Mammary epithelial cell (primary cell): ENCODE results near the gene VAV3.

ENCODE experiments used
- EZH2 ChIP-seq: IDR thresholded peaks from 2 replicates; pipeline ENCODE4 v1.6.1; 2012; ENCODE audit warnings: low read length, inconsistent platforms, borderline replicate concordance
- TF ChIP-seq, protein P1 (sequence below), 2 donors: IDR thresholded peaks in 1 of 2; conservative IDR thresholded peaks in 1 of 2; 2 replicates each; pipeline ENCODE4 v1.5.1; 2011 to 2012; ENCODE audit warnings: inconsistent platforms in 2 of 2, low read length in 2 of 2, mild to moderate bottlenecking in 2 of 2, control low read depth in 1 of 2, low read depth in 1 of 2; ENCODE audit not compliant: insufficient read depth in 1 of 2; ENCODE audit errors: extremely low read depth in 1 of 2

DNA sequence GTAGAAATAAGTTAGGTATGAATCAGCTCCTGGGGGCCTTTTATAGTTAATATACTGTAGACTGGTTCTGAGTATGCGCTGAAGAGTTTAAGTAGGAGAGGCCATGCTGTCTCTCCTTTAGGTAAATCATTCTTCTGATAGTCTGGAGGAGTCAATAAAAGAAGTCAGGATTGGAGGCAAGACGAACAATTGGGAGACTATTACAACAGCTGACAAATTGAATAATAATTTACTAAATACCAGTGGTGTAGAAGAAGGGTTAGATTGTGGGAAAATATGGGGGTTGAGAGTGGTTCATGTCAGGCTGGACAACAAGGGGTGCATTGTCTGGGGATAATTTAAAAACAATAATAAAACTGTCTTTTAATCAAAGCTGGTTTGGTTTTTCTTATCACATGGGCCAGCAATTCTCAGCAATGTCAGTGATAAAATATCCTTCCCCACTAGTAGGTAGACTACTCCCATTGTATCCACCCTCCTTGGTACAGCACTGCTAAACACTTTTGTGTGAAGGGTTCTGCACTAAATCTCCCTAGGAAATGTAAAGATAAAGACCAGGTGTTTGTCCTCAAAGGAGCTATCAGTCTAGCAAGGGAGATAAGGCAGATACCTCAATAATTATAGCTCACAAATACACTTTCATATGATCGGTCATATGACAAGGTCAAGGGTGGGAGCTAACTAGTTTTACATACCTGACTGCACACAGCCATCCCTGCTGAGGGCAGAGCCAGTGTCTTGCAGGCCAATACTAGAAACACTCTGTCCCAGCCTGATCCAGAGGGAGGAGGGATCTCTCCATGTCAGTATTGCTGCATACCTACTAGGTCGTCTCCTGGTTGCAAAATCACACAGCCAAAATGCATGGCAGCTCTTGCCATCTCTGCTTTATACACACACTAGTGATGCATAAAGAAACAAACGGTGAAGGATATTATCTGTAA lies 299.7 kb downstream of the VAV3 start:
- TF ChIP-seq EZH2, result no peak
- TF ChIP-seq, protein P1, sequence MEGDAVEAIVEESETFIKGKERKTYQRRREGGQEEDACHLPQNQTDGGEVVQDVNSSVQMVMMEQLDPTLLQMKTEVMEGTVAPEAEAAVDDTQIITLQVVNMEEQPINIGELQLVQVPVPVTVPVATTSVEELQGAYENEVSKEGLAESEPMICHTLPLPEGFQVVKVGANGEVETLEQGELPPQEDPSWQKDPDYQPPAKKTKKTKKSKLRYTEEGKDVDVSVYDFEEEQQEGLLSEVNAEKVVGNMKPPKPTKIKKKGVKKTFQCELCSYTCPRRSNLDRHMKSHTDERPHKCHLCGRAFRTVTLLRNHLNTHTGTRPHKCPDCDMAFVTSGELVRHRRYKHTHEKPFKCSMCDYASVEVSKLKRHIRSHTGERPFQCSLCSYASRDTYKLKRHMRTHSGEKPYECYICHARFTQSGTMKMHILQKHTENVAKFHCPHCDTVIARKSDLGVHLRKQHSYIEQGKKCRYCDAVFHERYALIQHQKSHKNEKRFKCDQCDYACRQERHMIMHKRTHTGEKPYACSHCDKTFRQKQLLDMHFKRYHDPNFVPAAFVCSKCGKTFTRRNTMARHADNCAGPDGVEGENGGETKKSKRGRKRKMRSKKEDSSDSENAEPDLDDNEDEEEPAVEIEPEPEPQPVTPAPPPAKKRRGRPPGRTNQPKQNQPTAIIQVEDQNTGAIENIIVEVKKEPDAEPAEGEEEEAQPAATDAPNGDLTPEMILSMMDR (conservative IDR thresholded peaks at IDR 0.05 in 1 of 2, IDR thresholded peaks at IDR 0.05 in 1 of 2; ENCODE audit: extremely low read depth in 1 of 2, insufficient read depth in 1 of 2, low read depth in 1 of 2, low read length in 2 of 2), result no peak
